ENCODE measurements around the gene MANBA. TPM values are rescaled to one million over a fixed set of nuclear protein-coding genes. Genes with fewer than 3 reads are reported as not detected.

The MANBA gene
- total RNA-seq, 2 donors from 2014 or later, result 16.3 to 21.8 TPM

DNA sequence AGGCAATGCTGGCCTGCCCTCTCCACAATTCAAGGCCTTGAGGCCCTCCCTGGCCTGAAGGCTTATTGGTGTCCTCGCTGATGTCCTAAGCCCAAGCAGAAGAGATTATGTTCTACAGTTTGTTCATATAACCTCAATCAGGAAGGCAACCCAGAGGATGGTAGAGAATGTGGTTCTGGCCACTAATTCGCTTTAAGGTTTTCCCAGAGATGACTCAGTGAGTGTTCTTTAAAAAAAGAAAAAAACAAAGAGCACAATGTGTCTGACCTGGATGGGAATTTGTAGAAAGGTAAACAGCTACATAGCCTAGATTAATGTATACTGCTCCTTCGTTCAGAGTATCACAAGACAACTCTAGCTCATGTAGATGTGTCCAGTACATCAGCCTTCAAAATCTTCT, 66.0 kb downstream of the MANBA start:
- TF ChIP-seq, protein P1, sequence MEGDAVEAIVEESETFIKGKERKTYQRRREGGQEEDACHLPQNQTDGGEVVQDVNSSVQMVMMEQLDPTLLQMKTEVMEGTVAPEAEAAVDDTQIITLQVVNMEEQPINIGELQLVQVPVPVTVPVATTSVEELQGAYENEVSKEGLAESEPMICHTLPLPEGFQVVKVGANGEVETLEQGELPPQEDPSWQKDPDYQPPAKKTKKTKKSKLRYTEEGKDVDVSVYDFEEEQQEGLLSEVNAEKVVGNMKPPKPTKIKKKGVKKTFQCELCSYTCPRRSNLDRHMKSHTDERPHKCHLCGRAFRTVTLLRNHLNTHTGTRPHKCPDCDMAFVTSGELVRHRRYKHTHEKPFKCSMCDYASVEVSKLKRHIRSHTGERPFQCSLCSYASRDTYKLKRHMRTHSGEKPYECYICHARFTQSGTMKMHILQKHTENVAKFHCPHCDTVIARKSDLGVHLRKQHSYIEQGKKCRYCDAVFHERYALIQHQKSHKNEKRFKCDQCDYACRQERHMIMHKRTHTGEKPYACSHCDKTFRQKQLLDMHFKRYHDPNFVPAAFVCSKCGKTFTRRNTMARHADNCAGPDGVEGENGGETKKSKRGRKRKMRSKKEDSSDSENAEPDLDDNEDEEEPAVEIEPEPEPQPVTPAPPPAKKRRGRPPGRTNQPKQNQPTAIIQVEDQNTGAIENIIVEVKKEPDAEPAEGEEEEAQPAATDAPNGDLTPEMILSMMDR (IDR thresholded peaks at IDR 0.05), result no peak
- no peak overlapping the region for H3K27ac ChIP-seq
- H3K27me3 ChIP-seq, result no peaks in the 10 kb centered on the region
- no peaks in the 10 kb centered on the region for H3K4me1 ChIP-seq
- H3K4me3 ChIP-seq, result no peak overlapping the region
- H3K9me3 ChIP-seq, result no peaks in the 10 kb centered on the region
- DNase-seq, result no peak
- intact Hi-C loops (cut with DNase I), result no loop called here
- no peak overlapping the region for H3K9ac ChIP-seq (ENCODE audit: low read depth in 2 of 2, low read length in 2 of 2)
- H3K36me3 ChIP-seq, result no peaks in the 10 kb centered on the region

DNA sequence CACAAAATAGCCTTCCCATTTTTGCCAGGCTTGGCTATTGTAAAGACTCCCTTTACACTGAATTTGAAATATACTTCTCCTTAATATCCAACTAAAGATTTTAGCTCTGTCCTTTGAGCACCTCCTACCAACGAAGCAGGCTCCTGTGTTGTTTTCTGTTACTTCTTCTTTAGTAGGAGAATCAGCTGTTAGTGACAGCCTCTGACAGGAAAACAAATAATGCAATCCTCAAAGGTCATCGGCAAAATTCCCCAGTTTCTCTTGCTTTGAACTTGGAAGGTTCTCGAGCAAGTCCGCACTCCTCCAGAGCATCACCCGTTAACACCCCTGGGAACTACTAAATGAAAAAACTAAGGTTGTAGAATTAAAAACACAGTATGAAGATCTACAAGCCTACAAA, 66.9 kb downstream of the MANBA start:
- H3K27me3 ChIP-seq, result no peaks in the 10 kb centered on the region
- H3K9ac ChIP-seq (ENCODE audit: low read depth in 2 of 2, low read length in 2 of 2), result no peak overlapping the region
- H3K36me3 ChIP-seq, result no peaks in the 10 kb centered on the region
- intact Hi-C loops (cut with DNase I), result no loop called here
- TF ChIP-seq, protein P1 (IDR thresholded peaks at IDR 0.05), result no peak
- DNase-seq, result no peak
- no peak overlapping the region for H3K4me3 ChIP-seq
- H3K27ac ChIP-seq, result no peak overlapping the region
- no peaks in the 10 kb centered on the region for H3K4me1 ChIP-seq
- no peaks in the 10 kb centered on the region for H3K9me3 ChIP-seq

DNA sequence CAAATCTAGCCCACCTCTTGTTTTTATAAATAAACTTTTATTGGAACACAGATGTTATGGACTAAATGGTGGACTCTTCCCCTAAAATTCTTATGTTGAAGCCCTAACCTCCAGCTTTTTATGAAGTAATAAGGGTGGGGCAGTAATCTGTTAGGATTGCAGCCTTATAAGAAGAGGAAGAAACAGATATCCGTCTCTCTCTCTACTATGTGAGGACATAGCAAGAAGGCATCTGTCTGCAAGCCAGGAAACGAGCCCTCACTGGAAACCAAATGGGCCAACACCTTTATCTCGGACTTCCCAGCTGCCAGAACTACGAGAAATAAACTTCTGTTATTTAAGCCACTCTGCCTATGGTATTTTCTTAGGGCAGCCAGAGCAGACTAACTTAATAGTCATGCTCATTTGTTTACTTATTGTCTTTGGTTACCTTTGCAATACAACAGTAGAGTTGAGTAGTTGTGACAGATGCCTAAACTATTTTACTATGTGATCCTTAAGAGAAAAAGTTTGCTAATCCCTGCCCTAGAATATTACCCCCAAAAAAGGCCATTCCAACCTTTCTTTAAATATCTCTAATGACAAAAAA, 67.4 kb downstream of the MANBA start:
- no peak overlapping the region for H3K4me3 ChIP-seq
- H3K9ac ChIP-seq (ENCODE audit: low read depth in 2 of 2, low read length in 2 of 2), result no peak overlapping the region
- H3K9me3 ChIP-seq, result no peaks in the 10 kb centered on the region
- no peak overlapping the region for H3K27ac ChIP-seq
- intact Hi-C loops (cut with DNase I), result no loop called here
- no peaks in the 10 kb centered on the region for H3K4me1 ChIP-seq
- no peaks in the 10 kb centered on the region for H3K36me3 ChIP-seq
- DNase-seq, result no peak
- H3K27me3 ChIP-seq, result no peaks in the 10 kb centered on the region
- TF ChIP-seq, protein P1 (IDR thresholded peaks at IDR 0.05), result no peak

DNA sequence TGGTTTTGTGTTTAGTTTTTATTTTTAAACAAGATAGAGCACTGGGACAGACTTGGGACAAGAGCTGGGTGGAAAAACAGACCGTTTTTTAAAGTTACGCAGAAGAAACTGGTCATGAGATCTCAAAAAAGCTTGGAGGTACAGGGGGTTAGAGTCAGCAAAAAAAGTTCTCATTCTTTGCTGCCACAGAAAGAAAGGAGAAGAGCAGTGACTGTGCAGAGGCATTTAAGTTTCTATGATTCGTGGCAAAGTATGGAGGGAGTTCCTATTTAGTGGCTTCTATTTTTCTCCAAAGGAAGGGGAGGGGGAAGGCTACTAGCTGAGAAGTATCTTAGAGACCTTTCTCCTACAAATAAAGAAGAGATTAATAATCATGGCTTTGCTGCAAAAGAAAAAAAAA, 68.3 kb downstream of the MANBA start:
- Histone ChIP-seq H3K36me3 (no peaks in the 10 kb centered on the region), H3K4me1 (no peaks in the 10 kb centered on the region), H3K9me3 (no peaks in the 10 kb centered on the region), H3K27ac (no peak overlapping the region), H3K9ac (ENCODE audit: low read depth in 2 of 2, low read length in 2 of 2) (no peak overlapping the region), H3K4me3 (no peak overlapping the region), H3K27me3 (no peaks in the 10 kb centered on the region)
- intact Hi-C loops (cut with DNase I), result no loop called here
- DNase-seq, result no peak
- TF ChIP-seq, protein P1 (IDR thresholded peaks at IDR 0.05), result no peak

DNA sequence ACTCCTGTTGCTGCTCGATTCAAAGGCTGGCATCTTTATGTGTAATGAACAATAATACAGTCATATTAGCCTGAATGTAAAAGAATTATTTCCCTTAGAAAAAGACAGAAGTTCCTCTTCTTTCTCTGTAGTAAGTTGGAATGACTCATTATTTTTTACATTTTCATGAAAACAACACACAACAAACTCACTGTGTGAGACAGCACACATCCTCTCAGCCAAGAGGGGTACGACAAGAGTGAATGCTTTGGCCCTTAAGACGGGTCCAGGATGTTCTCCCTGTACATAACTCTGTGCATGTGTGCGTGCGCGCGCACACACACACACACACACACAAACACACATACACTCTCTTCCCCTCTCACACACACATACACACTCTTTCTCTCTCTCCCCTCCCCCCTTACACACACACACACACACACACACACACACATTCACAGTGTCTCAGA, 72.8 kb downstream of the MANBA start:
- H3K27ac ChIP-seq, result no peak overlapping the region
- no peaks in the 10 kb centered on the region for H3K9me3 ChIP-seq
- H3K4me1 ChIP-seq, result no peaks in the 10 kb centered on the region
- no peaks in the 10 kb centered on the region for H3K36me3 ChIP-seq
- TF ChIP-seq, protein P1 (IDR thresholded peaks at IDR 0.05), result no peak
- H3K9ac ChIP-seq (ENCODE audit: low read depth in 2 of 2, low read length in 2 of 2), result no peak overlapping the region
- no peak overlapping the region for H3K4me3 ChIP-seq
- intact Hi-C loops (cut with DNase I), result no loop called here
- no peaks in the 10 kb centered on the region for H3K27me3 ChIP-seq
- DNase-seq, result no peak

Measured in colonic mucosa (tissue), 4 donors.